Measurements from ENCODE around the gene NDE1. TPM values are rescaled to one million over a fixed set of nuclear protein-coding genes. Genes with fewer than 3 reads are reported as not detected.

Gene NDE1
- total RNA-seq (2022; extraction: Qiagen RNA extraction): 34.5 to 44.4 TPM (median 43.4 TPM) in 5 replicates

GRCh38 chr16:15650019-15650697 is at the start of gene NDE1:
Gene NDE1, plus strand, starts transcription at chr16:15650245. Its CDS starts 14,534 bp downstream, at chr16:15664779.

GRCh38 chr16:15643048-15643945 is 6.7 kb upstream of the NDE1 start, which contains the start of gene MARF1:
Gene MARF1, minus strand, starts transcription at chr16:15643154. Its CDS starts 3,921 bp downstream, at chr16:15639233.

Other genes with a start within 250 kb of the NDE1 start
- 74.5 to 87.6 TPM (median 79.9 TPM) in 5 replicates for gene BMERB1, start 215.7 kb upstream of the NDE1 start, total RNA-seq (2022; extraction: Qiagen RNA extraction)
- 6.9 to 14.3 TPM (median 11.0 TPM) in 5 replicates for gene MARF1, start 7.1 kb upstream of the NDE1 start, total RNA-seq (2022; extraction: Qiagen RNA extraction)
- 0.02 to 0.10 TPM (median 0.09 TPM) in 4 of 5 replicates, not detected in the other for gene MYH11, start 206.8 kb downstream of the NDE1 start, total RNA-seq (2022; extraction: Qiagen RNA extraction)
- gene CEP20, start 238.4 kb downstream of the NDE1 start, total RNA-seq (2022; extraction: Qiagen RNA extraction): 32.8 to 40.8 TPM (median 36.3 TPM) in 5 replicates